H7 (cell line): ENCODE results near the gene ACAP3. TPM values are rescaled to one million over a fixed set of nuclear protein-coding genes. Genes with fewer than 3 reads are reported as not detected.
A peak's percentile ranks its signal among the peaks of the same experiment; 100 is the strongest.

Experiments
- DNase-seq: peaks from one replicate; pipeline ENCODE4 v3.0.0; 2012
- H3K27me3 ChIP-seq: 2 replicates; pipeline ENCODE4 v1.6.0; 2011; ENCODE audit warnings: mild to moderate bottlenecking, low read length; ENCODE audit not compliant: control insufficient read depth, insufficient read depth
- H3K36me3 ChIP-seq: replicated peaks from 2 replicates; pipeline ENCODE4 v1.5.1; 2011; ENCODE audit warnings: low read length; ENCODE audit not compliant: control insufficient read depth, insufficient read depth
- H3K4me3 ChIP-seq: 2 replicates; pipeline ENCODE4 v1.5.1; 2011; ENCODE audit warnings: low read depth, mild to moderate bottlenecking, control low read depth, low read length, moderate library complexity; ENCODE audit not compliant: insufficient read depth
- total RNA-seq: library from RNA; depleted of rRNA; stranded (reverse); fragments of >200 nt; shearing (Covaris generic); gene quantifications from 2 replicates; pipeline ENCODE4 v1.2.3, GENCODE V29; 2014

The ACAP3 gene
- total RNA-seq, 1 experiment from 2014 or later, result 55.9 TPM

DNA sequence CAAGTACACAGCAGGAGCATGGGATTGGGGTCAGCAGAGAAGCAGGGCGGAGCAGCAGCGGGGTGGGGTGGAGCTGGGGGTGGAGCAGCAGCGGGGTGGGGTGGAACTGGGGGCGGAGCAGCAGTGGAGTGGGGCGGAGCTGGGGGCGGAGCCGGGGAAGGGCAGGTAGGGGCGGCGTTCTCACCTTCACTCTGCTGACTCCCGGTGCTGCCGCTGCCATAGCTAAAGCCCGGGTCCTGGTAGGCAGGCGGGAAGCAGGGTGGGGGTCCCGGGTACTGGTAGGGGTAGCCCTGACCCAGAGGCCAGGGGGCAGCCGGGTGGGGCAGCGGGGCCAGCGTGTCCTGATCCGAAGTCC lies 30.0 kb upstream of the ACAP3 start:
- Histone ChIP-seq H3K27me3 (no peaks in the 10 kb centered on the region), H3K36me3 (peaks cover 9% of the 10 kb centered on the region), H3K4me3 (no peak overlapping the region)
- DNase-seq, result peak; percentile 100

DNA sequence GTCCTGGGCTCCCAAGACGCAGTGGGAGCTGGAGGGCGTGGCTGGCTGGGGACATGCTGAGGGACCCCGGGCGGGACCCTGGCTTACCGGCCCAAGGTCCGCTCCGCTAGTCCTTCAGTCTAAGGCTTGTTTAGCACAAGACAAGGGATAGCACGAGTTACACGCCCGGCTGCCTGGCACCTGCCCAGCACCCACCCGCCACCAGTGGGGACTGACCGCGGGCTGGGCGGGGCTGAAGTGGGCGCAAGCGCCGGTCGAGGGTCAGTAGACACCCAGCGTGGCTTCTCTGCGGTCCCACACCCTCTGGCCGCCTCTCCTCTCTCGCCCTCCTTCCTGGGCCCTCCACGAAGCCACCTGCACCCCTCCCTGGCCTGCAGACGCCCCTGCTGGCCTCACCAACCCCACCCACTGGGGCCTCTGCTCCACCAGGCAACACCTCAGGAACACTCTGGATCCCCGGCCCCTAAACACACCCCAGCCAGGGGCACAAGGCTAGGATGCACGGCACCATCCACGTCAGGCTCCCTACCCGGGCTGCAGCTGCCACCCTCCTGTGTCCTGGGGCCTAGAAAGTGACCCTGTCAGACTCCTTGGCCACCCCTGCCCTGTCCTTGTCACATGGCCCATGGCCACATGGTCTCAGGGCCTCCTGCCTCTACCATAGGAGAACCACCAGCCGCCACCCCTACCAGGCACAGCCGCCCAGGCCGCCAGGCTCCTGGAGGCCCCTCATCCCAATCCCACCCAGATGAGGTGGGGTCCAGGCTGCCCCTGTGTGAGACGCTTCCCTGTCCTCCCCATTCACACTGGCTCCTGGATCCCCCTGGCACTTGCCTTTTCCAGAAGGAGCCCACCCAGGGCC lies 29.4 kb upstream of the ACAP3 start:
- Histone ChIP-seq H3K36me3 (peaks cover 9% of the 10 kb centered on the region), H3K4me3 (no peak overlapping the region), H3K27me3 (no peaks in the 10 kb centered on the region)
- no peak for DNase-seq

DNA sequence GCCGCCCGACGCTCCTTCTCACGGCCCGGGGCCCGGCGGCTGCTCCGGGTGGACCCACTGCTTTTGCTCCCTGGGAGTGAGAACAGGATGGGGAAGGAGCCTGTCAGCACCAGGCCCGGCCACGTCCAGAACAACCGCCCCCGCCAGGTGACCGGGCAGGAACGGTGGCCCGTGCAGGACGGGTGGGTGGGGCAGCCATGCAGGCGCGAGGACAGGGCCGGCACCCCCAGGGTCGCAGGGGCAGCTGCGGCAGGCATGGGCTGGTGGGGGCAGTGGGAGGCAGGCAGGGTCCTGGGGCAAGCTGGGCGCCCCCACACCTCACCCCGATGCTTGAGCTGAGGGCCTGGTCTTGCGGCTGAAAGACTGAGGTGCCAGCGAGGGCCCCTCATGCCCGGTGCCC lies 28.7 kb upstream of the ACAP3 start:
- H3K4me3 ChIP-seq, result no peak overlapping the region
- no peaks in the 10 kb centered on the region for H3K27me3 ChIP-seq
- DNase-seq, result no peak

DNA sequence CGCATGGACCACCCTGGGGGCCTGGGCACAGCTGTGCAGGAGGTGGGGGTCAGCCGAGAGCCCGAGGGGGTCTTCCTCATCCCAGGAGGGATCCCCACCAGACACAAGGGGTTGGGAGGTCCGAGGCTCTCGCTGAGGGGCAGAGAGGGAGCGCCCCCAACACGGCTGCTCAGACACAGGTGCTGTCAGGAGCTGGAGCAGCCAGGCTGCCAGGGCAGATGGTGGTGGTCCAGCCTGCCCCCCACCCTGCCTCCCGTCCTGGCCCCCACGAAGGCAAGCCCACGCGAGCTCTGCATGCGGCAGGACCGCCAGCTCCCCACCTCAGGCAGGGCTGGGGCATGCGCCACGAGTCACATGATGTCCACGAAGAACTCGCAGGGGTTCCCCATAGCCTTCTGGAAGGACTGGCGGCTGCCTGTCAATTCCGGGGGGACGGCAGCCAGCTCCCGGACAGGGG lies 28.1 kb upstream of the ACAP3 start:
- peak; percentile 60 for DNase-seq
- Histone ChIP-seq H3K27me3 (no peaks in the 10 kb centered on the region), H3K36me3 (peaks cover 3% of the 10 kb centered on the region), H3K4me3 (no peak overlapping the region)

More for the DNA sequence above, 28.7 kb upstream of the ACAP3 start:
- H3K36me3 ChIP-seq, result peaks cover 8% of the 10 kb centered on the region

DNA sequence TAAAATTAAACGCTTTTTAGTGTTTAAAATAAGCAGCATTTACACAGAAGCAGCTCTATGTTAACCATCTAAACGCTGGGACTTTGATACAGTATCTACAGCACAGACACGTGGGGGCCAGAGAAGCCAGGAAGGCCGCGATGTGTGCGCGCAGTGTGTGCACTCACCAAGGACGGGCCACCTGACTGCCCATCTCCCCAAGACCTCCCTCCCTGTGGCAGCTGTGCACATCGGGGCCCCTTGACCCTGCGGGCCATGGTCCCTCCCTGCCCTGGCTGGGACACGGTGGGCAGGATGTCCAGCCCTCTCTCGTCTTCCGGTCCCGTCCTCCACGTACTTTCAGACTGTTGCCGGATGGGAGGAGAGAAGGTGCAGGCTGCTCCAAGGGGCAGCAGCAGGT lies 27.6 kb upstream of the ACAP3 start:
- no peak for DNase-seq
- Histone ChIP-seq H3K4me3 (no peak overlapping the region), H3K27me3 (no peaks in the 10 kb centered on the region), H3K36me3 (no peaks in the 10 kb centered on the region; the same call in 1 of the 2 replicates)

DNA sequence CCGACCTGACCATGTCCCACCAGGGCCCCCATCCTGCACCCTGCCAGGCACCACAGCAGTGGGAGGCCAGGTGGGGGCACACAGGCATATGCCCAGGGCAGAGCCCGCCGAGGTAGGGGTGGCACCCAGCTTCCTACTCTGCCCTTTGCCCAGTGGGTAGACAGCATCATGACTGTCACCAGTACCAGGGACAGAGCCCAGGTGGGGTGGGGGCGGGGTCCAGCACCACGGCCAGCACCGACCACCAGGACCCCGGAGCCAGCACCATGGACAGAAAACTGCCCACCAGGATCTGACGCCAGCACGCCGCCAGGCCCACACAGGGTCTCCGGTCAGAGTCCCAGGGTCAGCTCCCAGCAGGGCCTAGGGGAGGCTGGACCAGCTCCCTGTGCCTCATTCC lies 27.1 kb upstream of the ACAP3 start:
- Histone ChIP-seq H3K36me3 (no peaks in the 10 kb centered on the region; the same call in 1 of the 2 replicates), H3K27me3 (no peaks in the 10 kb centered on the region), H3K4me3 (no peak overlapping the region)
- DNase-seq, result peak; percentile 96

DNA sequence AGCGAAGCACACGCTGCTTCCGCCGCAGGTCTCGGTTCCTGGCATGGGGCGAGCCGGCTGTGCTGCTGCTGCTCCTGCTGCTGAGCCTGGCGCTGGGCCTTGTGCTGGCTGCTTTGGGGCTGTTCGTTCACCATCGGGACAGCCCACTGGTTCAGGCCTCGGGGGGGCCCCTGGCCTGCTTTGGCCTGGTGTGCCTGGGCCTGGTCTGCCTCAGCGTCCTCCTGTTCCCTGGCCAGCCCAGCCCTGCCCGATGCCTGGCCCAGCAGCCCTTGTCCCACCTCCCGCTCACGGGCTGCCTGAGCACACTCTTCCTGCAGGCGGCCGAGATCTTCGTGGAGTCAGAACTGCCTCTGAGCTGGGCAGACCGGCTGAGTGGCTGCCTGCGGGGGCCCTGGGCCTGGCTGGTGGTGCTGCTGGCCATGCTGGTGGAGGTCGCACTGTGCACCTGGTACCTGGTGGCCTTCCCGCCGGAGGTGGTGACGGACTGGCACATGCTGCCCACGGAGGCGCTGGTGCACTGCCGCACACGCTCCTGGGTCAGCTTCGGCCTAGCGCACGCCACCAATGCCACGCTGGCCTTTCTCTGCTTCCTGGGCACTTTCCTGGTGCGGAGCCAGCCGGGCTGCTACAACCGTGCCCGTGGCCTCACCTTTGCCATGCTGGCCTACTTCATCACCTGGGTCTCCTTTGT lies 26.0 kb upstream of the ACAP3 start:
- DNase-seq, result peak; percentile 68
- H3K36me3 ChIP-seq, result no peaks in the 10 kb centered on the region; the same call in 1 of the 2 replicates
- H3K4me3 ChIP-seq, result no peak overlapping the region
- no peaks in the 10 kb centered on the region for H3K27me3 ChIP-seq

DNA sequence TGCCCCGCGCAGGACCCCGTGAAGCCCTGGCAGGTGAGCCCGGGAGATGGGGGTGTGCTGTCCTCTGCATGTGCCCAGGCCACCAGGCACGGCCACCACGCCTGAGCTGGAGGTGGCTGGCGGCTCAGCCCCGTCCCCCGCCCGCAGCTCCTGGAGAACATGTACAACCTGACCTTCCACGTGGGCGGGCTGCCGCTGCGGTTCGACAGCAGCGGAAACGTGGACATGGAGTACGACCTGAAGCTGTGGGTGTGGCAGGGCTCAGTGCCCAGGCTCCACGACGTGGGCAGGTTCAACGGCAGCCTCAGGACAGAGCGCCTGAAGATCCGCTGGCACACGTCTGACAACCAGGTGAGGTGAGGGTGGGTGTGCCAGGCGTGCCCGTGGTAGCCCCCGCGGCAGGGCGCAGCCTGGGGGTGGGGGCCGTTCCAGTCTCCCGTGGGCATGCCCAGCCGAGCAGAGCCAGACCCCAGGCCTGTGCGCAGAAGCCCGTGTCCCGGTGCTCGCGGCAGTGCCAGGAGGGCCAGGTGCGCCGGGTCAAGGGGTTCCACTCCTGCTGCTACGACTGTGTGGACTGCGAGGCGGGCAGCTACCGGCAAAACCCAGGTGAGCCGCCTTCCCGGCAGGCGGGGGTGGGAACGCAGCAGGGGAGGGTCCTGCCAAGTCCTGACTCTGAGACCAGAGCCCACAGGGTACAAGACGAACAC lies 25.2 kb upstream of the ACAP3 start:
- Histone ChIP-seq H3K36me3 (no peaks in the 10 kb centered on the region; the same call in 1 of the 2 replicates), H3K4me3 (no peak overlapping the region), H3K27me3 (no peaks in the 10 kb centered on the region)
- peak; percentile 67 for DNase-seq

DNA sequence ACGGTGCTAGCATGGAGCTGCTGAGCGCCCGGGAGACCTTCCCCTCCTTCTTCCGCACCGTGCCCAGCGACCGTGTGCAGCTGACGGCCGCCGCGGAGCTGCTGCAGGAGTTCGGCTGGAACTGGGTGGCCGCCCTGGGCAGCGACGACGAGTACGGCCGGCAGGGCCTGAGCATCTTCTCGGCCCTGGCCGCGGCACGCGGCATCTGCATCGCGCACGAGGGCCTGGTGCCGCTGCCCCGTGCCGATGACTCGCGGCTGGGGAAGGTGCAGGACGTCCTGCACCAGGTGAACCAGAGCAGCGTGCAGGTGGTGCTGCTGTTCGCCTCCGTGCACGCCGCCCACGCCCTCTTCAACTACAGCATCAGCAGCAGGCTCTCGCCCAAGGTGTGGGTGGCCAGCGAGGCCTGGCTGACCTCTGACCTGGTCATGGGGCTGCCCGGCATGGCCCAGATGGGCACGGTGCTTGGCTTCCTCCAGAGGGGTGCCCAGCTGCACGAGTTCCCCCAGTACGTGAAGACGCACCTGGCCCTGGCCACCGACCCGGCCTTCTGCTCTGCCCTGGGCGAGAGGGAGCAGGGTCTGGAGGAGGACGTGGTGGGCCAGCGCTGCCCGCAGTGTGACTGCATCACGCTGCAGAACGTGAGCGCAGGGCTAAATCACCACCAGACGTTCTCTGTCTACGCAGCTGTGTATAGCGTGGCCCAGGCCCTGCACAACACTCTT lies 24.5 kb upstream of the ACAP3 start:
- Histone ChIP-seq H3K27me3 (no peaks in the 10 kb centered on the region), H3K4me3 (no peak overlapping the region), H3K36me3 (no peaks in the 10 kb centered on the region; the same call in 1 of the 2 replicates)
- DNase-seq, result peak; percentile 72

DNA sequence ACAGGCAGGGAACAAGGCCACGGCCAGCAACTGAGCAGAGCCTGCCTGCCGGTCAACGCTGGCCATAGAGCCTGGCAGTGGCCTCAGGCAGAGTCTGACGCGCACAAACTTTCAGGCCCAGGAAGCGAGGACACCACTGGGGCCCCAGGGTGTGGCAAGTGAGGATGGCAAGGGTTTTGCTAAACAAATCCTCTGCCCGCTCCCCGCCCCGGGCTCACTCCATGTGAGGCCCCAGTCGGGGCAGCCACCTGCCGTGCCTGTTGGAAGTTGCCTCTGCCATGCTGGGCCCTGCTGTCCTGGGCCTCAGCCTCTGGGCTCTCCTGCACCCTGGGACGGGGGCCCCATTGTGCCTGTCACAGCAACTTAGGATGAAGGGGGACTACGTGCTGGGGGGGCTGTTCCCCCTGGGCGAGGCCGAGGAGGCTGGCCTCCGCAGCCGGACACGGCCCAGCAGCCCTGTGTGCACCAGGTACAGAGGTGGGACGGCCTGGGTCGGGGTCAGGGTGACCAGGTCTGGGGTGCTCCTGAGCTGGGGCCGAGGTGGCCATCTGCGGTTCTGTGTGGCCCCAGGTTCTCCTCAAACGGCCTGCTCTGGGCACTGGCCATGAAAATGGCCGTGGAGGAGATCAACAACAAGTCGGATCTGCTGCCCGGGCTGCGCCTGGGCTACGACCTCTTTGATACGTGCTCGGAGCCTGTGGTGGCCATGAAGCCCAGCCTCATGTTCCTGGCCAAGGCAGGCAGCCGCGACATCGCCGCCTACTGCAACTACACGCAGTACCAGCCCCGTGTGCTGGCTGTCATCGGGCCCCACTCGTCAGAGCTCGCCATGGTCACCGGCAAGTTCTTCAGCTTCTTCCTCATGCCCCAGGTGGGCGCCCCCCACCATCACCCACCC lies 23.6 kb upstream of the ACAP3 start, which contains the start of gene TAS1R3:
Gene TAS1R3, plus strand, starts transcription at position 213 of the 898 bp plus-strand sequence. Its CDS starts 66 bp downstream, at position 279.
- DNase-seq, result peak; percentile 71

DNA sequence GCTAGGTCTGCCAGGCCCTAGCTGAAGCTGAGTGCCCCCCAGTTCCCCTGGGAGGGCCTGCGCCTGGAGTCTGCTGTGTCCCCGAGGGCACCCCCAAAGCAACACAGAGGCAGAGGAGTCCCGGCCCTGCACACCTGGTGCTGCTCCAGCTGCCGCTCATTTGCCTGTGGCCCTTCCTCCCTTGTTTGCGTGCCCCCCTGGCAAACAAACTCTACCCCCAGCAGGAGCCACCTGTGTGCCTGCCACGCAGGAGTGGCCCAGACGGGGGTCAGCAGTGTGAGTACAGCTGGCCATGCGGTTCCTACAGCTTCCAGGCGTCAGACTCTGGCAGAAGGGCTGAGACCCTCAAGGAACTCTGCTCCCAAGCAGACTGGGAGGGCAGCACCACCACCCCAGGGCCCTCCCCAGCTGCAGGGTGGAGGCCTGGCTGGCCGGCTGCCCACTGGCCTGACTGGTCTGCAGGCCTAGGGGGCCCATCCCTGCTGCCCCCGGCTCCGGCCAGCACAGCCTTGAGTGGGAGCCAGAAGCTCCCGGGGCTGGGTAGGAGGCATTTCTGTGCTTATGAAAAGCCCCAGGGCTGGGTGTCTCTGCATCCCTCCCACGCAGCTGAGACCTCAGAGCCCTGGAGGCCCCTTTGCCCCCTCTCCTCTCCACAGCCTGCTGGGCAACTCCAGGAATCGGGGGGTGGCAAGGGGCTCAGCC lies 22.8 kb upstream of the ACAP3 start:
- no peaks in the 10 kb centered on the region for H3K27me3 ChIP-seq
- H3K4me3 ChIP-seq, result no peak overlapping the region
- H3K36me3 ChIP-seq, result no peaks in the 10 kb centered on the region
- peak; percentile 69 for DNase-seq

More for the DNA sequence above, 23.6 kb upstream of the ACAP3 start, which contains the start of gene TAS1R3:
- no peak within 1 kb of the TSS for H3K4me3 ChIP-seq
- H3K36me3 ChIP-seq, result no peaks in the 10 kb centered on the region
- H3K27me3 ChIP-seq, result no peaks in the 10 kb centered on the region

DNA sequence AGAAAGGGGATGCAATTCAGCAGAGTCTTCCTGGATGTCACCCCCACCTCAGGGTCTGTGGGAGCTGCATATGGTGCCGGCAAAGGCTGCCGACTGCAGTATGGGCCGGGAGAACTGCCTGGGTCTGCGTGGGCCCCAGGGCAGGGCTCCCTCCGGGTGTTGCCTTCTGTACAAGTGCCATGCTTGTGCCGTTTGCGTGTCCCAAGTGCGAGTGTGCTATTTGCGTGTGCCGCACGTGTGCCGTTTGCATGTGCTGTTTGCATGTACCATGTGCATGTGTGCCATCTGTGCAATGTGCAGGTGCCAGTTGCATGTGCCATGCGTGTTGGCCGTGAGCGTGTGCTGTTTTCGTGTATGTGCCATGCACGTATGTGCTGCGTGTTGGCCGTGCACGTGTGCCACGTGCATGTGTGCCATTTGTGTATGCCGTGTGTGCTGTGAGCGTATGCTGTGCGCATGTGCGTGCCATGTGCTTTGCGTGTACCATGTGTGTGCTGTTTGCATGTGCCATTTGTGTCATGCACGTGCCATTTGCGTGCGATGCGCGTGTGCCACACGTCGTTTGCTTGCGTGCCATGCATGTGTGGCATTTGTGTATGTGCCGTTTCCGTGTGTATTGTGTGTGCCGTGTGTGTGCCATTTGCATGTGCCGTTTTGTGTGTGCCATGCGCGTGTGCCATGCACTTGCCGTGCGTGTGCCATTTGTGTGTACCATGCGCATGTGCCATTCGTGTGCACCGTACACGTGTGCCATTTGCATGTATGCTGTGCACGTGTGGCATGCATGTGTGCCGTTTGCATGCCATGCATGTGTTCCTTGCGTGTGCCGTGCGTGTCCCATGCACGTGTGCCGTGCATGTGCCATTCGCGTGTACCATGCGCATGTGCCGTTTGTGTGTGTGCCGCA lies 21.8 kb upstream of the ACAP3 start:
- H3K36me3 ChIP-seq, result no peaks in the 10 kb centered on the region
- no peak overlapping the region for H3K4me3 ChIP-seq
- DNase-seq, result peak; percentile 68
- no peaks in the 10 kb centered on the region for H3K27me3 ChIP-seq
